Mucosa of descending colon (tissue), 3 donors: ENCODE results near the gene SLC38A1. TPM values are rescaled to one million over a fixed set of nuclear protein-coding genes. Genes with fewer than 3 reads are reported as not detected.

Source experiments
- ATAC-seq: fragments of 200-7000 bp; cut with Tn5 transposase; one replicate; pipeline ENCODE4 v1.9.1; 2020; ENCODE audit warnings: mild to moderate bottlenecking, moderate library complexity
- DNase-seq, 3 donors: peaks; one replicate each; pipeline ENCODE4 v3.0.0-alpha.2; 2020
- H3K36me3 ChIP-seq: fragments of 200-600 bp; one replicate; pipeline ENCODE4 v1.8.0; 2021; ENCODE audit warnings: low read depth, mild to moderate bottlenecking
- H3K4me1 ChIP-seq: fragments of 200-600 bp; one replicate; pipeline ENCODE4 v1.8.0; 2021; ENCODE audit warnings: low read depth, mild to moderate bottlenecking
- H3K4me3 ChIP-seq: fragments of 200-600 bp; one replicate; pipeline ENCODE4 v1.8.0; 2021; ENCODE audit warnings: mild to moderate bottlenecking
- H3K9me3 ChIP-seq: fragments of 200-600 bp; one replicate; pipeline ENCODE4 v1.8.0; 2021; ENCODE audit warnings: mild to moderate bottlenecking
- CTCF ChIP-seq: fragments of 200-600 bp; IDR thresholded peaks from one replicate; pipeline ENCODE4 v1.8.0; 2022; ENCODE audit warnings: antibody characterized with exemption, mild to moderate bottlenecking
- intact Hi-C, 2 donors: fragments of 100-400 bp; cut with DNase I in 1 of 2; cut with micrococcal nuclease in 1 of 2; formaldehyde crosslinking; loops; one replicate each; pipeline versions ENCODE4 v1.11.0 to v1.11.1; 2022; cut with DNase I, micrococcal nuclease
- total RNA-seq, 3 donors: library from RNA; stranded (reverse); fragmentation: NEBNext Ultra II Directional in 2 of 3; extraction: Animal tissue kit (Norgen Biotek cat#: 25700) in 2 of 3; gene quantifications; one replicate each; pipeline versions ENCODE4 v1.2.1 to v1.2.4, GENCODE V29; 2021 to 2023
- donor health status: DM: no; HTN: no; CAD: no; lungs with moderate emphysema.
- donor health status: DM: no; HTN: no; CAD: no.
- donor health status: DM: no; HTN: yes; CAD: no.

SLC38A1 gene
- total RNA-seq, 3 donors from 2014 or later = 116 to 157 (median 132) TPM

- H3K4me3 ChIP-seq = no peak overlapping the region
- DNase-seq = peak; percentile 37 to 57 (median 45)
- ATAC-seq = peak; percentile 34
- intact Hi-C loops = loop anchor here in 1 of 2 donors (5.0 kb wide), 1 partner anchor 47 kb away; the partner anchor contains the start of gene SLC38A1
- H3K9me3 ChIP-seq = no peaks in the 10 kb centered on the region
- H3K36me3 ChIP-seq = no peaks in the 10 kb centered on the region
- peaks cover 40% of the 10 kb centered on the region for H3K4me1 ChIP-seq
- no peak for TF ChIP-seq CTCF
Measured at GRCh38 chr12:46219877-46220655, 48.8 kb downstream of the SLC38A1 start.

GRCh38 chr12:46219132-46219876 is 49.5 kb downstream of the SLC38A1 start:
- no peaks in the 10 kb centered on the region for H3K36me3 ChIP-seq
- no peaks in the 10 kb centered on the region for H3K9me3 ChIP-seq
- DNase-seq = peak in 1 of 3 donors; percentile 33
- no peak for TF ChIP-seq CTCF
- peak; percentile 54 for ATAC-seq
- H3K4me1 ChIP-seq = peaks cover 40% of the 10 kb centered on the region
- intact Hi-C loops = no loop called here
- no peak overlapping the region for H3K4me3 ChIP-seq

GRCh38 chr12:46218322-46219095 is 50.3 kb downstream of the SLC38A1 start:
- Histone ChIP-seq H3K4me3 (no peak overlapping the region), H3K36me3 (no peaks in the 10 kb centered on the region), H3K9me3 (no peaks in the 10 kb centered on the region), H3K4me1 (peaks cover 40% of the 10 kb centered on the region)
- intact Hi-C loops = no loop called here
- DNase-seq (peak in 2 of 3 donors; percentile 39 to 46), ATAC-seq (no peak)
- TF ChIP-seq CTCF = no peak

- TF ChIP-seq CTCF = no peak
- H3K4me3 ChIP-seq = no peak overlapping the region
- no peaks in the 10 kb centered on the region for H3K36me3 ChIP-seq
- DNase-seq (peak in 1 of 3 donors; percentile 71), ATAC-seq (peak; percentile 68)
- H3K9me3 ChIP-seq = no peaks in the 10 kb centered on the region
- peaks cover 40% of the 10 kb centered on the region for H3K4me1 ChIP-seq
- intact Hi-C loops = no loop called here
Measured at GRCh38 chr12:46217541-46218321, 51.1 kb downstream of the SLC38A1 start.
